HepG2 (cell line): ENCODE data around the gene PLS1.

Experiments
- CTCF ChIP-seq: sonication (generic); formaldehyde crosslinking; IDR thresholded peaks from 2 replicates; pipeline ENCODE4 v1.5.0; 2020; ENCODE audit warnings: mild to moderate bottlenecking, missing genetic modification reagents, moderate library complexity
- EZH2 ChIP-seq: conservative IDR thresholded peaks from 2 replicates; pipeline ENCODE4 v1.6.1; 2012; ENCODE audit warnings: mild to moderate bottlenecking, low read depth, low read length, moderate library complexity
- SUZ12 ChIP-seq: fragments of 150-350 bp; IDR thresholded peaks from 2 replicates; pipeline ENCODE4 v1.6.1; 2014; ENCODE audit warnings: low read depth, low read length
- TAF1 ChIP-seq: sonication (generic); formaldehyde crosslinking; IDR thresholded peaks from 2 replicates; pipeline ENCODE4 v1.4.0; 2020; ENCODE audit warnings: missing genetic modification reagents
- UBTF ChIP-seq: sonication (generic); formaldehyde crosslinking; IDR thresholded peaks from 2 replicates; pipeline ENCODE4 v1.4.0; 2020; ENCODE audit warnings: mild to moderate bottlenecking, missing genetic modification reagents

GRCh38 chr3:142694225-142694624 lies 98.0 kb downstream of the PLS1 start:
- TF ChIP-seq EZH2, result no peak
- no peak for TF ChIP-seq CTCF
- TF ChIP-seq TAF1 (CRISPR knock-in tag), result no peak
- no peak for TF ChIP-seq SUZ12
- no peak for TF ChIP-seq UBTF (CRISPR knock-in tag)
